ENCODE measurements around the gene MT1B. TPM values are rescaled to one million over a fixed set of nuclear protein-coding genes. Genes with fewer than 3 reads are reported as not detected.

MT1B gene
- total RNA-seq, 2 donors from 2014 or later = not detected

DNA sequence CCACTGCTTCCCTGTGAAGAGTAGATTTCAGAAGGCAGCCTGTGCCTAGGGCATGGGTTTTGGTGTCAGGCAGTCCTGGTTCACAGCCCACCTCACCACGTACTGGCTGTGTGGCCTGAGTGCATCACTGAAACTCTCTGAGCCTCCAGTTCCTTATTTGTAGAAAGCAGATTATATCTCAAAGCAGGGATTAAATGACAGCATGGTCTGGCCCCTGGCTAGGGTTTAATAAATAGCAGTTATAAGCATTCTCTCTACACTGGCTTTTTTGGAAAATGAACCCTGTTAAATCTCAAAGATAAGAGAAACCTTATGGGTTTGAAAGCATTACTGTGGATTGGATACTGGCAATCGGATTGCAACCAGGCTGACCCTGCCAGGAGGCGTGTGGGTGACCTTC is 22.2 kb upstream of the MT1B start:
- no peaks in the 10 kb centered on the region for H3K36me3 ChIP-seq (ENCODE audit: control insufficient read depth, insufficient read depth, low read length)
- TF ChIP-seq, protein P1, sequence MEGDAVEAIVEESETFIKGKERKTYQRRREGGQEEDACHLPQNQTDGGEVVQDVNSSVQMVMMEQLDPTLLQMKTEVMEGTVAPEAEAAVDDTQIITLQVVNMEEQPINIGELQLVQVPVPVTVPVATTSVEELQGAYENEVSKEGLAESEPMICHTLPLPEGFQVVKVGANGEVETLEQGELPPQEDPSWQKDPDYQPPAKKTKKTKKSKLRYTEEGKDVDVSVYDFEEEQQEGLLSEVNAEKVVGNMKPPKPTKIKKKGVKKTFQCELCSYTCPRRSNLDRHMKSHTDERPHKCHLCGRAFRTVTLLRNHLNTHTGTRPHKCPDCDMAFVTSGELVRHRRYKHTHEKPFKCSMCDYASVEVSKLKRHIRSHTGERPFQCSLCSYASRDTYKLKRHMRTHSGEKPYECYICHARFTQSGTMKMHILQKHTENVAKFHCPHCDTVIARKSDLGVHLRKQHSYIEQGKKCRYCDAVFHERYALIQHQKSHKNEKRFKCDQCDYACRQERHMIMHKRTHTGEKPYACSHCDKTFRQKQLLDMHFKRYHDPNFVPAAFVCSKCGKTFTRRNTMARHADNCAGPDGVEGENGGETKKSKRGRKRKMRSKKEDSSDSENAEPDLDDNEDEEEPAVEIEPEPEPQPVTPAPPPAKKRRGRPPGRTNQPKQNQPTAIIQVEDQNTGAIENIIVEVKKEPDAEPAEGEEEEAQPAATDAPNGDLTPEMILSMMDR (conservative IDR thresholded peaks at IDR 0.05) = no peak
- DNase-seq = no peak
- H3K9me3 Mint-ChIP-seq = no peaks in the 10 kb centered on the region
- 75 to 91% methylated on average over 1 to 3 of the region's 3 CpGs for WGBS, 2 experiments (ENCODE audit: insufficient coverage in 1 of 2, insufficient read length in 1 of 2)
- H3K4me1 Mint-ChIP-seq = peaks cover 16% of the 10 kb centered on the region
- no peaks in the 10 kb centered on the region for H3K9me3 ChIP-seq (ENCODE audit: control insufficient read depth, low read length)
- no peaks in the 10 kb centered on the region for H3K4me1 ChIP-seq (ENCODE audit: control insufficient read depth, insufficient read depth, low read length)
- H3K36me3 Mint-ChIP-seq (ENCODE audit: low read depth) = no peaks in the 10 kb centered on the region
- H3K9ac ChIP-seq (ENCODE audit: extremely low read depth, low read length, poor library complexity, severe bottlenecking) = no peak overlapping the region
- no peak overlapping the region for H3K4me3 ChIP-seq (ENCODE audit: low read length)
- no peak overlapping the region for H3K4me3 Mint-ChIP-seq
- no peak overlapping the region for H3K27ac ChIP-seq (ENCODE audit: low read depth, low read length)
- peaks cover 96% of the 10 kb centered on the region for H3K27me3 ChIP-seq (ENCODE audit: control insufficient read depth, insufficient read depth, low read length, poor library complexity, severe bottlenecking)
- no peak overlapping the region for H3K27ac Mint-ChIP-seq
- peaks cover 94% of the 10 kb centered on the region for H3K27me3 Mint-ChIP-seq (ENCODE audit: insufficient read depth)

DNA sequence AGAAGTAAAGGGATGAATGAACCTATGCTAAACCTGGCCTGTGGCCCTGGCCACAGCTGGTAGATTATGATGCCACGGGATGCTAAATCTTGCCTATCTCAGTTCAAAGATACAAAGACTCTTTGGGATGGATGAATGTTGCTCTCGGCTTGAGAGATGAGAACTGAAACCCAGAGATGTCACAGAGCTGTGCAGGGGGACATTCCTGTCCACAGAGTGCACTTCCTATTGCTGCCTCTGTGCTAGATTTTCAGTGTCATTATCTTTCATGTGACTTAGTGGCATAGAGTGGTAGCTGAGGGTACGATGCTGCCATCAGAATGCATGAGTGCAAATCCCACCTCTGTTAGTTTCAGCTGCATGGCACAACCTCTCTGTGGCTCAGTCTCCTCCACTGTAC is 21.6 kb upstream of the MT1B start:
- TF ChIP-seq, protein P1 (conservative IDR thresholded peaks at IDR 0.05) = no peak
- peaks cover 17% of the 10 kb centered on the region for H3K4me1 Mint-ChIP-seq
- WGBS, 2 experiments (ENCODE audit: insufficient coverage in 1 of 2, insufficient read length in 1 of 2) = 88 to 93% methylated on average over 3 of the region's 3 CpGs
- Histone ChIP-seq H3K4me1 (ENCODE audit: control insufficient read depth, insufficient read depth, low read length) (no peaks in the 10 kb centered on the region), H3K4me3 (ENCODE audit: low read length) (no peak overlapping the region), H3K9me3 (ENCODE audit: control insufficient read depth, low read length) (no peaks in the 10 kb centered on the region), H3K27ac (ENCODE audit: low read depth, low read length) (no peak overlapping the region), H3K27me3 (ENCODE audit: control insufficient read depth, insufficient read depth, low read length, poor library complexity, severe bottlenecking) (peaks cover 96% of the 10 kb centered on the region), H3K9ac (ENCODE audit: extremely low read depth, low read length, poor library complexity, severe bottlenecking) (no peak overlapping the region), H3K36me3 (ENCODE audit: control insufficient read depth, insufficient read depth, low read length) (no peaks in the 10 kb centered on the region)
- peaks cover 94% of the 10 kb centered on the region for H3K27me3 Mint-ChIP-seq (ENCODE audit: insufficient read depth)
- no peaks in the 10 kb centered on the region for H3K9me3 Mint-ChIP-seq
- no peak overlapping the region for H3K27ac Mint-ChIP-seq
- DNase-seq = no peak
- no peaks in the 10 kb centered on the region for H3K36me3 Mint-ChIP-seq (ENCODE audit: low read depth)
- H3K4me3 Mint-ChIP-seq = no peak overlapping the region

DNA sequence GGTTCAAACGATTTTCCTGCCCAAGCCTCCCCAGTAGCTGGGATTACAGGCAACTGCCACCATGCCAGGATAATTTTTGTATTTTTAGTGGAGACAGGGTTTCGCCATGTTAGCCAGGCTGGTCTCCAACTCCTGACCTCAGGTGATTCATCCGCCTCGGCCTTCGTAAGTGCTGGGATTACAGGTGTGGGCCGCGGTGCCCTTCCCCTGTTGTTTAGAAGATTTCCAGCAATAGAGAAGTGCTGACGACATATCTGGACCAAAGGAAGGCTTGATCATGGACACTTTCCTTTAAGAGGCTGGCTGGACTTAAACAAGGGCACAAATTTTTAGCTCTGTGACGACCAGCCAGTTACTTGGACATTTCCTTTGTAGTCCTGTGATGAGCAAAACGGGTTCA is 20.5 kb upstream of the MT1B start:
- no peaks in the 10 kb centered on the region for H3K9me3 Mint-ChIP-seq
- DNase-seq = no peak
- Histone ChIP-seq H3K9me3 (ENCODE audit: control insufficient read depth, low read length) (no peaks in the 10 kb centered on the region), H3K9ac (ENCODE audit: extremely low read depth, low read length, poor library complexity, severe bottlenecking) (no peak overlapping the region), H3K27me3 (ENCODE audit: control insufficient read depth, insufficient read depth, low read length, poor library complexity, severe bottlenecking) (peaks cover 96% of the 10 kb centered on the region), H3K27ac (ENCODE audit: low read depth, low read length) (no peak overlapping the region), H3K4me1 (ENCODE audit: control insufficient read depth, insufficient read depth, low read length) (no peaks in the 10 kb centered on the region), H3K4me3 (ENCODE audit: low read length) (no peak overlapping the region), H3K36me3 (ENCODE audit: control insufficient read depth, insufficient read depth, low read length) (no peaks in the 10 kb centered on the region)
- peaks cover 95% of the 10 kb centered on the region for H3K27me3 Mint-ChIP-seq (ENCODE audit: insufficient read depth)
- TF ChIP-seq, protein P1 (conservative IDR thresholded peaks at IDR 0.05) = no peak
- H3K4me3 Mint-ChIP-seq = no peak overlapping the region
- no peak overlapping the region for H3K27ac Mint-ChIP-seq
- peaks cover 17% of the 10 kb centered on the region for H3K4me1 Mint-ChIP-seq
- no peaks in the 10 kb centered on the region for H3K36me3 Mint-ChIP-seq (ENCODE audit: low read depth)
- WGBS, 2 experiments (ENCODE audit: insufficient coverage in 1 of 2, insufficient read length in 1 of 2) = 63 to 72% methylated on average over 10 of the region's 10 CpGs

Measured in endodermal cell (in vitro differentiated cells).